Cerebellar nuclear complex (tissue), 1 donor: ENCODE results near the gene SMIM45.
A peak's percentile ranks its signal among the peaks of the same experiment; 100 is the strongest.

ENCODE experiments used
- DNase-seq, 2 experiments: peaks; one replicate each; lab custom pipeline; 2025; lab: John Stamatoyannopoulos, UW

Gene SMIM45

GRCh38 chr22:41915786-41916493, 36.0 kb upstream of the SMIM45 start:
- no peak for DNase-seq

GRCh38 chr22:41916745-41917358, 35.1 kb upstream of the SMIM45 start:
- DNase-seq = no peak

GRCh38 chr22:41917375-41917902, 34.5 kb upstream of the SMIM45 start:
- DNase-seq = no peak

GRCh38 chr22:41917903-41918791, 33.8 kb upstream of the SMIM45 start:
- DNase-seq = no peak

- peak in 1 of 2 experiments; percentile 18 for DNase-seq
Observed at GRCh38 chr22:41919357-41920224, 32.4 kb upstream of the SMIM45 start.

- no peak for DNase-seq
Observed at GRCh38 chr22:41920271-41920976, 31.5 kb upstream of the SMIM45 start.

- no peak for DNase-seq
Observed at GRCh38 chr22:41922328-41922727, 29.6 kb upstream of the SMIM45 start.

- DNase-seq = no peak
Observed at GRCh38 chr22:41922940-41923594, 28.9 kb upstream of the SMIM45 start.

- no peak for DNase-seq
Observed at GRCh38 chr22:41923595-41924276, 28.2 kb upstream of the SMIM45 start.

- DNase-seq = no peak
Observed at GRCh38 chr22:41925783-41926460, 26.0 kb upstream of the SMIM45 start.

DNA sequence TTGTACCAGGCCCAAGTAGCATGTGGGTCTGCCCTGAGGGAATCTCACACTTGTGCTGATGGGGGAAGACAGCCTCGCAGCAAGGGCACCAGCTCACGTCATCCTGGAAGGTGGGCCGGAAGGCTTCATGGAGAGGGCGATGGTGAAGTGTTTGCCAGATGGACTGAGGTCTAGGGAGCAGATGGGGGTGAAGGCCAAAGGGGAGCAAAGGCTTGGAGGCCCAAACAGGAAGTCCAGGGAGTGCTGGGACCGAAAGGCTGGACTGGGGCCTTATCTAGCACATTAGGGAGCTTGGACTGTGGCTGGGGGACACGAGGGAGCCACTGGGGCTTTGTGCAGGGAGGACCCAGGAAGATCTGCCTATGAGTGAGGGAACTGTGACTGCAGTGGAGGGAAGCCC, 24.1 kb upstream of the SMIM45 start:
- no peak for DNase-seq

GRCh38 chr22:41928593-41929417, 23.1 kb upstream of the SMIM45 start:
- DNase-seq = no peak

GRCh38 chr22:41929418-41929810, 22.5 kb upstream of the SMIM45 start:
- no peak for DNase-seq

GRCh38 chr22:41931701-41932269, 20.2 kb upstream of the SMIM45 start:
- no peak for DNase-seq

DNA sequence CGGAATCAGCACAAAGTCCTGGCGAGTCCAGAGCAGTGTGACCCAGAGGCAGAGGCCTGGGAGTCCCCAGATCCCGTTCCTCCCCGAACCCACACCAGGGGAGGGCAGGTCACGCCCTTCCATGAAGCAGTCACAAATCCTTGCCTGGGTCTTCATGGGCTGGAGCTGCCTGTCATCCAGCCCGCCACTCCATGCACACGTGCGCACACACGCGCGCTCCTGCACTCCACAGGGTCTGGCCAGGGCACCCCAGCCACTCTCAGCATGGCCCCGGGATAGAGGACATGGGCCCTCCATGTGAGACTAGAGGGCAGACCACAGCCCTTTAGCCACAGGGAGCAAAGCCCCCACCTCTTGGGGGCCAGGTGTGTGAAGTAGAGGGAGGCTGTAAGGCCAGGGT, 19.6 kb upstream of the SMIM45 start:
- DNase-seq = no peak

GRCh38 chr22:41933411-41934177, 18.4 kb upstream of the SMIM45 start:
- no peak for DNase-seq
